ENCODE data around the gene EIF4A3.

EIF4A3 gene

DNA sequence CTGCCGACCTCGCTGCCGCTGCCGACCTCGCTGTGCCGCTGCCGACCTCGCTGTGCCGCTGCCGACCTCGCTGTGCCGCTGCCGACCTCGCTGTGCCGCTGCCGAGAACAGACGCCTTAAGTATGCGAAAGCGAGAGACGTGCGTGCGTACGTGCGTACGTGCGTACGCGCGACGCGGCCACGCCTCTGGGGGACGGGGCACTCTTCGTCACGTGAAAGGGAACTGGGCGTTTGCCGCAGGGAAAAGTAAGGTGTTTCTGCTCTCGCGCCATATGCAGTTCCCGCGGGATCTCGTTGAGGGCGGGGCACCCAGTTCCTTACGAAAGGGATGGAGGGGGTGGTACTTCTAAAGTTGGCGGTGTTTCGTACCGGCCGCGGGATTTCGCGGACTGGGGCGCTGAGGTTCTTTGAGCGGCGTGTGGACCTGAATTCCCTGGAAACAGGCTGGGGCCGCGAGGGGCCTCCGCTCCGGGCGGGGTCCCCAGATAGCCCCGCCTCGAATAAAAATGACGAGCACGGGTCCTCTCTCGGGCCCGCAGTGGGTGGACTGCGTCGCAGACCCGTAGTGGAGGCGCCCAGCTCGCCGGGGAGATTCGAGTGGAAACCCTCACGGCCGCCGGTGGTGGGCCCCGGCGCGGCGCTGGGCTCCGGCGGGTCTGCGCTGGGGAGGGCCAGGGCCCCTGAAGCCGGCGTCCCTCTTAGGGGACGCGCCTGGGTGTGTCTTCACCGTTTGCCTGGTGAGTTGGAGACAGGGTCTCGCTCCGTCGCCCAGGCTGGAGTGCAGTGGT, at the start of gene EIF4A3:
EIF4A3 (minus strand) TSS at position 94 of the 788 bp plus-strand sequence. CDS start 167 bp downstream, outside the sequence.
- in situ Hi-C loops (cut with MboI; ENCODE audit: low sequenced_read_pairs), result no loop called here

GRCh38 chr17:80196652-80197051, 49.7 kb upstream of the EIF4A3 start:
- in situ Hi-C loops (cut with MboI; ENCODE audit: low sequenced_read_pairs), result no loop called here

- in situ Hi-C loops (cut with MboI; ENCODE audit: low sequenced_read_pairs), result no loop called here
These were observed 49.0 kb upstream of the EIF4A3 start for GRCh38 chr17:80195671-80196529.

DNA sequence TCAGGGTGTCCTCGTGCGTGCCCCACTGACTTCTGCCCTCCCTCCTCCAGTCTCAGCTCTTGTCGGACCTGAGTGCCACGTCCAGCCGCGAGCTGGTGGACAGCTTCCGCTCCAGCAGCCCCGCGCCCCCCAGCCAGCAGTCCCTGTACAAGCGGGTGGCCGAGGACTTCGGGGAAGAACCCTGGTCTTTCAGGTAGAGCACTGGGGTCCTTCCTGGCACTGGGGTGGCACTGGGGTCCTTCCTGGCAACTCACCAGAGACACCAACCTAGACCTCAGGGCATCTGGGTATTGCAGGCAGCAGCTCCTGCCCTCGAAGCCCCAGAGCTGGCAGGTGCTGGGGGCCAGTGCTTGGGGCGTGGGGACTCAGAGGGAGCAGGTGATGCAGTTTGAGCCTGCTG, 48.2 kb upstream of the EIF4A3 start:
- in situ Hi-C loops (cut with MboI; ENCODE audit: low sequenced_read_pairs), result no loop called here

GRCh38 chr17:80191865-80192661, 45.1 kb upstream of the EIF4A3 start:
- in situ Hi-C loops (cut with MboI; ENCODE audit: low sequenced_read_pairs), result no loop called here

DNA sequence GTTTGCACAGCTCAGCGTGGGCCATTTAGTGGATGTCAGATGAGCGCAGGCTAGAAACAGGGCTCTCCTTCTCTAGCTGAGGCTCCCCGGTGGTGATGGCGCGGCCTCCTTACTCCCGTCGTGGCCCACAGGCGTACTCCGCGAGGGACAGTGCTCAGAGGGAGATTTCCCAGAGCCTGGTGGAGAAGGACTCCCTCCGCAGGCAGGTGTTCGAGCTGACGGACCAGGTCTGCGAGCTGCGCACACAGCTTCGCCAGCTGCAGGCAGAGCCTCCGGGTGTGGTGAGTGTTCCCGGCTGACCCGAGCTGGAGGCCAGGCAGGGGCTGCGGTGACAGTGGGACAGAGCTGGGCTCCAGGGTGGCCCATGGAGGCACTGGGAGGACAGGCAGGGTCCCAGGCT, 44.3 kb upstream of the EIF4A3 start:
- in situ Hi-C loops (cut with MboI; ENCODE audit: low sequenced_read_pairs), result no loop called here

GRCh38 chr17:80190716-80191115, 43.8 kb upstream of the EIF4A3 start:
- in situ Hi-C loops (cut with MboI; ENCODE audit: low sequenced_read_pairs), result no loop called here

DNA sequence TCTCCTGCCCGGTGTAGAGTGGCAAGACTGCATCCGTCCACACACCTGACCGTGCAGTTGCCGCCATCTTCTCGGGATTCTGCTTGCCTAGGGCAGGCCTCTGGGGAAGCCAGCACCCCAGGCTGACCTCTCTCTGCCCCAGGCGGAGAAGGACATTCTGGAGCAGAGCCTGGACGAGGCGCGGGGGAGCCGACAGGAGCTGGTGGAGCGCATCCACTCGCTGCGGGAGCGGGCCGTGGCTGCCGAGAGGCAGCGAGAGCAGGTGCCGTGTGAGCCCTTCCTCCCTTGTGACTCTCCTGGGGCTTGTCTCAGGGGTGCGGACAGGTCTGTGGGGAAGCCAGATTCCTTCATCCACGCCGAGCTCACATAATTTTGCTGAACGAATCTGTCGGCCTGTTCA, 42.7 kb upstream of the EIF4A3 start:
- in situ Hi-C loops (cut with MboI; ENCODE audit: low sequenced_read_pairs), result no loop called here

DNA sequence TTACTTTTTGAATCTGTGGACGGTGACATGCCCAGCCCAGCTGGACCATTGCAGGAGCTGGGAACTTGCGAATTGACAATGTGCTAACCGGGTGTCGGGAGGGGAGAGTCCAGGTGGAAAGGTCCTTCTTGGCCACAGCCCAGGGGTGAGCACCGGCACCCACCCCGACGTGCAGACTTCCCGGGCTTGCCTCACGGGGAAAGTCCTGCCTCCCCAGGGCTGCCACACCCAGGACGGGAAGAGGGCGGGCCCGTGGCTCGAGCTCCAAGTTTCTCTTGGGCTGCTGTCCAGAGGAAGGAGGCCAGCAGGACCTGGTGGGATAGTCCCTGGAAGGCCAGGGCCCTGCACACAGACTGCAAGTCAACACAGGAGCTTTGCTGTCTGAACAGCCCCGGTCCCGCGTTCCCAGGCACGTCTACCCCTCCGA, 40.6 kb upstream of the EIF4A3 start:
- in situ Hi-C loops (cut with MboI; ENCODE audit: low sequenced_read_pairs), result no loop called here

- in situ Hi-C loops (cut with MboI; ENCODE audit: low sequenced_read_pairs), result no loop called here
These were observed 40.2 kb upstream of the EIF4A3 start for GRCh38 chr17:80187090-80187489.

- in situ Hi-C loops (cut with MboI; ENCODE audit: low sequenced_read_pairs), result no loop called here
These were observed 39.0 kb upstream of the EIF4A3 start for GRCh38 chr17:80185968-80186367.

GRCh38 chr17:80184423-80184714, 37.4 kb upstream of the EIF4A3 start:
- in situ Hi-C loops (cut with MboI; ENCODE audit: low sequenced_read_pairs), result no loop called here

- in situ Hi-C loops (cut with MboI; ENCODE audit: low sequenced_read_pairs), result no loop called here
These were observed 36.9 kb upstream of the EIF4A3 start for GRCh38 chr17:80183581-80184422.

GRCh38 chr17:80182845-80183223, 35.9 kb upstream of the EIF4A3 start:
- in situ Hi-C loops (cut with MboI; ENCODE audit: low sequenced_read_pairs), result no loop called here

- in situ Hi-C loops (cut with MboI; ENCODE audit: low sequenced_read_pairs), result no loop called here
These were observed 35.4 kb upstream of the EIF4A3 start for GRCh38 chr17:80182118-80182844.

GRCh38 chr17:80181431-80181830, 34.5 kb upstream of the EIF4A3 start:
- in situ Hi-C loops (cut with MboI; ENCODE audit: low sequenced_read_pairs), result no loop called here

DNA sequence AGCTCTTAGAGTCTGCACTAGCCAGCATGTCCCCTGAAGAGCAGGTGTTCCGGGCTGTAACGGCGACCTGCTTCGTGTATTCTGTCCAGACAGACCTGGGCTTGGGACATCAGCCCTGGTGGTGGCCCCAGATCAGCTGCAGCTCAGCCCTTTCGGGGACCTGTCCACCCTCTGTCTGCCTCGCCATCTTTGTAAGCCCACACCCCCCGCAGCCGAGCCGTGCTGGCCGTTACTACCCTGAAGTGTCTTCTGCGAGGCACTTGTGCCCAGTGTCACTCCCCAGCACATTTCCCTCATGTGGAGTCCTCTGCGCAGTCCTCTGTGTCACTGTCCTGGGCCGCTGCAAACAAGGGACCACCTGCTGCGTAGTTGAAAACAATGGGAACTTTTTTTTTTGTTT, 33.3 kb upstream of the EIF4A3 start:
- in situ Hi-C loops (cut with MboI; ENCODE audit: low sequenced_read_pairs), result no loop called here

DNA sequence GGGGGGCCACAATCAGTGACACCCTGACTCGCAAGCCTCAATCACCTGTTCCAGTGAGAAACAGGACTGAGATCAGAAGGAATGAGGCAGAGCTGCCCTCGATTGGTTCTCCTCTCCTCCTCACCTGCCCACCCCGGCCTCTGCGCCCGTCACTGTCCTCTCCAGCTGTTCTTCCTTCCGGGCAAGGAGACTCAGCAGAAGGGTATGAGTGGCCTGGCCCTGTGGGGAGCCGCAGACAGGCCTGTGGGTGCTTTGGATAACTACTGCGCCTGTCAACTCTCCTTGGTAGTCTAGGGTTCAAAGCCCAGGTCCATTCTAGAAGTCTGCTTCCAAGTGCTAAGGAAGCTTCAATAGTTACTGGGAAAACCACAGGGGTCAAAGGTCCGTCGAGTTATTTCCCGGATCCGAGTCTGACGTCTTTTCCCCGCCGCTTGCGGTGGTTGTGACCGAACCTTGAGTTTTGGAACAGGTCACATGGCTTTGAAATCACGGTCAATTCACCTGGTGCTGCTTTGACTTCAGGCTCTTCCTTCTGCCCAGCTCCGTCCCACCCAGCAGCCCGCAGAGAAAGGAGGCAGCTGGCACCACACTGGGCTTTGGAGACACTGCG, 31.2 kb upstream of the EIF4A3 start:
- in situ Hi-C loops (cut with MboI; ENCODE audit: low sequenced_read_pairs), result no loop called here

GRCh38 chr17:80176757-80177156, 29.8 kb upstream of the EIF4A3 start:
- in situ Hi-C loops (cut with MboI; ENCODE audit: low sequenced_read_pairs), result no loop called here

Data from HL-60/S4 treated with phorbol 12-myristate 13-acetate at 8.2 ng/mL for 4 days and 3 days (cell line).